Keratinocyte (primary cell): ENCODE data around the gene EIF4G2. TPM values are rescaled to one million over a fixed set of nuclear protein-coding genes. Genes with fewer than 3 reads are reported as not detected.

Experiments used
- DNase-seq: peaks from one replicate; pipeline ENCODE4 v3.0.0-alpha.2; 2011; ENCODE audit warnings: low read depth, missing footprints, low spot score
- FAIRE-seq: peaks from 2 replicates; lab custom pipeline; 2011; peaks lifted over from hg19 to GRCh38; lab: Jason Lieb, UNC
- H2AFZ ChIP-seq: 2 replicates; pipeline ENCODE4 v1.6.0; 2012; ENCODE audit warnings: low read length, control low read depth, inconsistent platforms; ENCODE audit not compliant: control insufficient read depth
- H3K27ac ChIP-seq: 2 replicates; pipeline ENCODE4 v1.5.1; 2011; ENCODE audit warnings: low read length; ENCODE audit not compliant: control insufficient read depth, insufficient read depth
- H3K27me3 ChIP-seq: 3 replicates; pipeline ENCODE4 v1.6.0; 2011; ENCODE audit warnings: low read length; ENCODE audit not compliant: control insufficient read depth, insufficient read depth; ENCODE audit errors: extremely low read depth
- H3K36me3 ChIP-seq, 2 experiments: 2 replicates in 1 of 2; 3 replicates in 1 of 2; pipeline ENCODE4 v1.5.1; 2011; ENCODE audit warnings: low read length in 2 of 2, mild to moderate bottlenecking in 1 of 2; ENCODE audit not compliant: control insufficient read depth in 2 of 2, insufficient read depth in 2 of 2; ENCODE audit errors: extremely low read depth in 1 of 2
- H3K4me1 ChIP-seq: 3 replicates; pipeline ENCODE4 v1.5.1; 2011; ENCODE audit warnings: low read length; ENCODE audit not compliant: control insufficient read depth, insufficient read depth; ENCODE audit errors: extremely low read depth
- H3K4me2 ChIP-seq: 3 replicates; pipeline ENCODE4 v1.6.0; 2011; ENCODE audit warnings: low read depth, low read length; ENCODE audit not compliant: control insufficient read depth, insufficient read depth; ENCODE audit errors: extremely low read depth
- H3K4me3 ChIP-seq, 3 experiments: fragments of 200-600 bp in 1 of 3; sonication (generic) in 1 of 3; 2 replicates in 2 of 3; 3 replicates in 1 of 3; pipeline ENCODE4 v1.5.1; 2011 to 2016; ENCODE audit warnings: low read length in 3 of 3, mild to moderate bottlenecking in 3 of 3, control low read depth in 2 of 3, inconsistent platforms in 1 of 3, low read depth in 1 of 3, mixed read lengths in 1 of 3, mixed run types in 1 of 3, moderate library complexity in 1 of 3; ENCODE audit not compliant: control insufficient read depth in 2 of 3, insufficient read depth in 2 of 3; ENCODE audit errors: extremely low read depth in 1 of 3
- H3K79me2 ChIP-seq: 2 replicates; pipeline ENCODE4 v1.6.0; 2012; ENCODE audit warnings: low read length; ENCODE audit not compliant: control insufficient read depth, insufficient read depth
- H3K9ac ChIP-seq: 3 replicates; pipeline ENCODE4 v1.6.0; 2011; ENCODE audit warnings: low read length; ENCODE audit not compliant: control insufficient read depth, insufficient read depth; ENCODE audit errors: extremely low read depth
- H3K9me1 ChIP-seq: 3 replicates; pipeline ENCODE4 v1.6.0; 2011; ENCODE audit warnings: low read length; ENCODE audit not compliant: control insufficient read depth, insufficient read depth; ENCODE audit errors: extremely low read depth
- H3K9me3 ChIP-seq: 2 replicates; pipeline ENCODE4 v1.5.1; 2012; ENCODE audit warnings: low read depth, low read length; ENCODE audit not compliant: control insufficient read depth
- H4K20me1 ChIP-seq: 3 replicates; pipeline ENCODE4 v1.6.0; 2011; ENCODE audit warnings: low read length; ENCODE audit not compliant: control insufficient read depth, insufficient read depth; ENCODE audit errors: extremely low read depth
- EZH2 ChIP-seq: IDR thresholded peaks from one replicate; pipeline ENCODE4 v1.6.1; 2012; ENCODE audit warnings: inconsistent platforms, mild to moderate bottlenecking, low read length, moderate library complexity
- dilution Hi-C: fragments of 300-500 bp; cut with MboI; formaldehyde crosslinking; loops from one replicate; pipeline ENCODE4 v1.7.0; 2020; ENCODE audit warnings: low sequenced_read_pairs; ENCODE audit not compliant: extremely low pct_ligation_motif_present
- polyA plus RNA-seq, 5 experiments: library from polyadenylated mRNA; depleted of rRNA in 3 of 5; stranded (reverse) in 3 of 5; stranded (forward) in 1 of 5; unstranded in 1 of 5; fragments of >200 nt; gene quantifications; 1 replicate in 1 of 5; 2 replicates in 3 of 5; 3 replicates in 1 of 5; pipeline versions ENCODE4 v1.2.1 to v1.2.3, GENCODE V29; 2011 to 2012; ENCODE audit warnings: missing spikeins in 2 of 5, low read depth in 1 of 5, low replicate concordance in 1 of 5
- TF ChIP-seq, protein P1 (sequence below), 3 experiments: IDR thresholded peaks in 1 of 3; conservative IDR thresholded peaks in 1 of 3; optimal IDR thresholded peaks in 1 of 3; 2 replicates in 2 of 3; 3 replicates in 1 of 3; pipeline versions ENCODE3 to v1.5.1; 2011; ENCODE audit warnings: low read length in 3 of 3, mild to moderate bottlenecking in 3 of 3, moderate library complexity in 2 of 3, control low read depth in 1 of 3, inconsistent platforms in 1 of 3; ENCODE audit not compliant: insufficient read depth in 2 of 3; ENCODE audit errors: extremely low read depth in 1 of 3

The EIF4G2 gene
- polyA plus RNA-seq, 1 donor (not counting 4 experiments of a cell fraction or from before 2014, with no cell fraction given) = 643 TPM

DNA sequence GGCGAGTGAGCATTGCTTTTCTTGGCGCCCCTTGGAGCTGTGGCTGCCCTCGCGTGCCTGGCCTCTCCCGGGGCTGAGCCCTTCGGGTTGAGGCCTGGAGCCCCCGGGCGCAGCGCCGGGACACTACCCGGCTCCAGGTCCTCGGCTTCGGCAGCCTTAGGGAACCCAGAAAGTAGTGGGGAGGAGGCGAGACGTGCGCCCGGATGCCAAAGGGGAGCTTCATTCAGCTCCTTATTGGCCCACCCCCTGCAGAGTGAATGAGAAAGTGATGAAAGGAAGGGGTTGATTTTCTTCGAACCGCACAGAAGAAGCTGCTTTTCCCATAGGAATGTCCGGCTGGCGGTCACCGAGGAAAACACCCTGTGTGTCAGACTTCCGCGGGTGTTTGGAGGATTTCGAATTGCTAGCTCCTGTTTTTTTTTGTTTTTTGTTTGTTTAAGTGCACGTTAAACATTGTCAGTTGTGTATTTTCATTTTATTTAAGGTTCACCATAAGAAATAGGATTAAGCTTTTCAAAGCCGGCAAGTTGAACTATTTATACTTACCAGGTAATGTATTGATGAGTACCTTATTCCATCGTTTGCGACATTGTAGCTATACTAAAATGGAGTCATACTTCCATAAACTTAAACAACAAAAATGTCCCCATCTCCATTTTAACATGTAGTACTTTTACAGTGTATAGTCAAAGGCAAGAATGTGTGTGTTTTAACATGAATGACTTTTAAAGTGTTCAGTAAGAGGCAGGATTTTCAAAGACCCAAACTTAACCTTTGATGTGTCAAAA lies 841 bp upstream of the EIF4G2 start:
- Histone ChIP-seq H3K9me3 (no peaks in the 10 kb centered on the region), H3K9me1 (peaks cover 2% of the 10 kb centered on the region), H3K4me1 (peaks cover 25% of the 10 kb centered on the region), H4K20me1 (peaks cover 19% of the 10 kb centered on the region), H3K27me3 (no peaks in the 10 kb centered on the region), H3K9ac (peak overlapping the region; percentile 99), H2AFZ (peak overlapping the region; percentile 95), H3K79me2 (peaks cover 39% of the 10 kb centered on the region), H3K36me3 (peaks cover 8 to 31% of the 10 kb centered on the region in 2 experiments), H3K27ac (peak overlapping the region; percentile 95), H3K4me3 (peak overlapping the region; percentile 75 to 98 (median 88)), H3K4me2 (peak overlapping the region; percentile 72)
- dilution Hi-C loops = no loop called here
- DNase-seq = no peak
- TF ChIP-seq, protein P1, sequence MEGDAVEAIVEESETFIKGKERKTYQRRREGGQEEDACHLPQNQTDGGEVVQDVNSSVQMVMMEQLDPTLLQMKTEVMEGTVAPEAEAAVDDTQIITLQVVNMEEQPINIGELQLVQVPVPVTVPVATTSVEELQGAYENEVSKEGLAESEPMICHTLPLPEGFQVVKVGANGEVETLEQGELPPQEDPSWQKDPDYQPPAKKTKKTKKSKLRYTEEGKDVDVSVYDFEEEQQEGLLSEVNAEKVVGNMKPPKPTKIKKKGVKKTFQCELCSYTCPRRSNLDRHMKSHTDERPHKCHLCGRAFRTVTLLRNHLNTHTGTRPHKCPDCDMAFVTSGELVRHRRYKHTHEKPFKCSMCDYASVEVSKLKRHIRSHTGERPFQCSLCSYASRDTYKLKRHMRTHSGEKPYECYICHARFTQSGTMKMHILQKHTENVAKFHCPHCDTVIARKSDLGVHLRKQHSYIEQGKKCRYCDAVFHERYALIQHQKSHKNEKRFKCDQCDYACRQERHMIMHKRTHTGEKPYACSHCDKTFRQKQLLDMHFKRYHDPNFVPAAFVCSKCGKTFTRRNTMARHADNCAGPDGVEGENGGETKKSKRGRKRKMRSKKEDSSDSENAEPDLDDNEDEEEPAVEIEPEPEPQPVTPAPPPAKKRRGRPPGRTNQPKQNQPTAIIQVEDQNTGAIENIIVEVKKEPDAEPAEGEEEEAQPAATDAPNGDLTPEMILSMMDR (optimal IDR thresholded peaks at IDR 0.05 in 1 of 3, IDR thresholded peaks at IDR 0.05 in 1 of 3, conservative IDR thresholded peaks at IDR 0.05 in 1 of 3; ENCODE audit: extremely low read depth in 1 of 3, insufficient read depth in 2 of 3, low read length in 3 of 3) = no peak
- TF ChIP-seq EZH2 = no peak
- FAIRE-seq = no peak

DNA sequence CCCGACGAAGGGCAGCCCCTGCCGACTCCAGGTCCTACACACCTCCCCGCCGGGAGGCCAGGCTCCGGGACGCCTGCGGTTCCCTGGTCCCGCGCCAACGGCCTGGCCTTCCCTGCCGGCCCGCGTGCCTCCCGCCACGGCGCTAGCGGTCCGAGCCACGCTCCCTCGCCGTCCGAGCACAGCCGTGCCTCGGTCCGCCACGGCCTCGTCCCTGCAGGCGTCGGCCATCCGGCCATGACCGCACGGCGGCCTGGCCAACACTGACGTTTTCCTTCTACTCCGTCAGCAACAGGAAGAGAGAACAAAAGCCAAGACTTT lies 532 bp downstream of the EIF4G2 start:
- H3K27ac ChIP-seq = peak overlapping the region; percentile 95
- no peaks in the 10 kb centered on the region for H3K9me3 ChIP-seq
- no peaks in the 10 kb centered on the region for H3K27me3 ChIP-seq
- FAIRE-seq = no peak
- TF ChIP-seq EZH2 = no peak
- TF ChIP-seq, protein P1 (optimal IDR thresholded peaks at IDR 0.05 in 1 of 3, IDR thresholded peaks at IDR 0.05 in 1 of 3, conservative IDR thresholded peaks at IDR 0.05 in 1 of 3; ENCODE audit: extremely low read depth in 1 of 3, insufficient read depth in 2 of 3, low read length in 3 of 3) = no peak
- dilution Hi-C loops = no loop called here
- peak overlapping the region; percentile 88 to 98 (median 98) for H3K4me3 ChIP-seq
- H3K9ac ChIP-seq = peak overlapping the region; percentile 99
- no peak overlapping the region for H3K4me2 ChIP-seq
- peak overlapping the region; percentile 66 for H2AFZ ChIP-seq
- peaks cover 19% of the 10 kb centered on the region for H4K20me1 ChIP-seq
- H3K36me3 ChIP-seq = peaks cover 17 to 44% of the 10 kb centered on the region in 2 experiments
- peaks cover 25% of the 10 kb centered on the region for H3K4me1 ChIP-seq
- peaks cover 46% of the 10 kb centered on the region for H3K79me2 ChIP-seq
- no peak for DNase-seq
- H3K9me1 ChIP-seq = peaks cover 2% of the 10 kb centered on the region
